GM08714 (cell line): ENCODE results near the gene FAM83D.

Experiments used
- H3K4me3 ChIP-seq: fragments of 200-500 bp; sonication (Bioruptor generic); 2 replicates; pipeline ENCODE4 v1.5.1; 2014; ENCODE audit warnings: mild to moderate bottlenecking, low read length, inconsistent platforms
- ZNF274 ChIP-seq: IDR thresholded peaks from 2 replicates; pipeline ENCODE4 v1.6.1; 2012; ENCODE audit warnings: mild to moderate bottlenecking, low read depth, low read length

Gene FAM83D

DNA sequence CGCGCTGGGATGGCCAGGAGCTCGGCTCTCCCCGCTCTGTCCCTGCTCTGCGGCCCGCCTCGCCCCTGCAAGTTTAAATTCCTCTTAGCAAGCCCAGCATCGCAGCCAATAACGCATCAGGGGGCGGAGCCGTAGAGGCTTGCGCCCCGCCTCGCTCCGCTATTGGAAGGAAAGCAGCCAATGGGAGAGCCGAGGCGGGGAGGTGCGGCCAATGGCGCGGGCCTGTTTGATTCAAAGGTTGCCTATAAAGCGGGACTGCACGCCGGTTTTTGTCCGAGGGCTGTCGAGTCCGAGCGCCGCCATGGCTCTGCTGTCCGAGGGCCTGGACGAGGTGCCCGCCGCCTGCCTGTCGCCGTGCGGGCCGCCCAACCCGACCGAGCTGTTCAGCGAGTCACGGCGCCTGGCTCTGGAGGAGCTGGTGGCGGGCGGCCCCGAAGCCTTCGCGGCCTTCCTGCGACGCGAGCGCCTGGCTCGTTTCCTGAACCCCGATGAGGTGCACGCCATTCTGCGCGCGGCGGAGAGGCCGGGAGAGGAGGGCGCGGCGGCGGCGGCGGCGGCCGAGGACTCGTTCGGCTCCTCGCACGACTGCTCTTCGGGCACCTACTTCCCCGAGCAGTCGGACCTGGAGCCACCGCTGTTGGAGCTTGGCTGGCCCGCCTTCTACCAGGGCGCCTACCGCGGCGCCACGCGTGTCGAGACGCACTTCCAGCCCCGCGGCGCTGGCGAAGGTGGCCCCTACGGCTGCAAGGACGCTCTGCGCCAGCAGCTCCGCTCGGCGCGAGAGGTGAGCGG, at the start of gene FAM83D:
TSS of gene FAM83D (plus strand) at position 276 of the 792 bp plus-strand sequence. CDS start at position 302, 26 bp downstream.
- H3K4me3 ChIP-seq: peak within 1 kb of the TSS; percentile 90
- TF ChIP-seq ZNF274: no peak

DNA sequence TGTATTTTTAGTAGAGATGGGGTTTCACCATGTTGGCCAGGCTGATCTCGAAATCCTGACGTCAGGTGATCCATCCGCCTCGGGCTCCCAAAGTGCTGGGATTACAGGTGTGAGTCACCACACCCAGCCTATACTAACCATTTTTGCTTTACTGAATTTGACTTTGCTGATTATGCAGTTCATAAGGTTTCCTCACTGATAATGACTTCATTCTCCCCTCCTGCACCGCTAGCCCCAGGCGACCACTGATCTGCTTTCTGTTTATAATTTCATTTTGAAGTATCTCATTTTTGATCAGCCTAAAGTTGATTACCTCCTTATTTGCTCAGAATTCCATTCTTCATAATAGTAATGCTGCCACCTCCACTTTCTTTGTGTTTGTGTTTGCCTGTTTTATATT, 48.7 kb upstream of the FAM83D start:
- no peak for TF ChIP-seq ZNF274
- H3K4me3 ChIP-seq: no peak overlapping the region

DNA sequence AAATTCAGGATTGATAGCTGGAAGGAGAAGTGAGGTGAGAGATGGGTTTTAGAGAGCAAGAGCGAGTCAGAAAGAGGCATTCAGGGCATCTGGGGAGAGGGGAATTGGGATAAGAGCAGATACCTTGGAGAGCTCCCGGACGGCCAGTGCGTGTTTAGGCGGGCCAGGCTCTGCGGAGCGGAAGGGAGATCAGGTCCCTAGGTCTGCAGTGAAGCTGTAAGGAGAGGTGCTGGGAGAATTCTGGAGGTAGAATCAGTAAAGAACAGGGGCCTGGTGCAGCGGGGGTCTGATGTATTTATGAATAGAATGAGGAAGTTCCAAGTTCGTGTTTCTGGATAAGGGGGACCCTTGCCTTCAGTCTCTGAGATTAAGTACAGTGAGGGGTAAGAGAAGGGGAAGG, 47.4 kb upstream of the FAM83D start:
- TF ChIP-seq ZNF274: no peak
- H3K4me3 ChIP-seq: no peak overlapping the region

- no peak for TF ChIP-seq ZNF274
- no peak overlapping the region for H3K4me3 ChIP-seq
Measured at GRCh38 chr20:38880952-38881735, 45.1 kb upstream of the FAM83D start.

DNA sequence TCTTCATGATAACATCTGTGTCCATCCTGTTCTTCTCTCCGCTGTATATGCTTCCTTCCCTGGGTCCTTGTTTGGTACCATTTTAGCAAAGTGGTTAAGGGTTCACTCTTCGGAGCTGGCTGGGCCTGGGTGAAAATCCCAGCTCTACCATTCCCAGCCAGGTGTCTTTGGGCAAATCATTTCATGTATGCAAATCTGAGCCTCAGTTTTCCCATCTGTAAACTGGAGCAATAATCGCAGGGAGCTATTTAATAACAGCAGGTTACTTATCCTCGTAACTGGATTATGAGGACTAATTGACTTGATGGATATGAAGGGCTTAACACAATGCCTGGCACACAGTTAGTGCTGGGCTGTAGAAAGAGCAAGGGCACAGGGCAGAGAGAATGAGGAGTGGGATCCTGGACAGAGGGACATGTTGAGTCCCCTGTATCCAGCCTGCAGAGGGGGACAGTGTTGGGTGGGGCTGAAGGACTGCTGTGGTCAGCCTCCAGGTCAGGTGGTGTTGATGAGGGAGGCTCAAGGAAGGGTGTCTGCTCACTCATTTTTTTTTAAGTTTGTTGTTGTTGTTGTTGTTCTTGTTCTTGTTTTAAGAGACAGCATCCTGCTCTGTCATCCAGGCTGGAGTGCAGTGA, 44.3 kb upstream of the FAM83D start:
- no peak overlapping the region for H3K4me3 ChIP-seq
- TF ChIP-seq ZNF274: no peak

DNA sequence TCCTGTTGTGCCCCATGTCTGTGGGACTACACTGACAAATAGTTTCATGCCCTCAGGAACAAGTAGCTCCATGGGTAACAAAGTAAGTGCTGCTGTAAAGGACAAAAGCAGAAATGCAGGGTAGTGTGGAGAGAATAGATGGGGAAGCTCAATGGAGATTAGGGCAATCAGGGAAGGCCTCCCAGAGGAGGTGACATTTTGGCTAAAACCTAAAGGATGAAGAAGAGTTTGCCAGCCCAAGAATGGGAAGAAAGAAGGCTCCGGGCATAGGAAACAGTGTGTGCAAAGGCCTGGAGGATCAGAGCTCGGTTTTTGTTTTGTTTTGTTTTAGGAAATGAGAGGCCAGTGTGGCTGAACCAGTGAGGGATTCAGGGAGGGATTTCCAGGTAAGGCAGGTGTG, 43.6 kb upstream of the FAM83D start:
- H3K4me3 ChIP-seq: no peak overlapping the region
- TF ChIP-seq ZNF274: no peak

DNA sequence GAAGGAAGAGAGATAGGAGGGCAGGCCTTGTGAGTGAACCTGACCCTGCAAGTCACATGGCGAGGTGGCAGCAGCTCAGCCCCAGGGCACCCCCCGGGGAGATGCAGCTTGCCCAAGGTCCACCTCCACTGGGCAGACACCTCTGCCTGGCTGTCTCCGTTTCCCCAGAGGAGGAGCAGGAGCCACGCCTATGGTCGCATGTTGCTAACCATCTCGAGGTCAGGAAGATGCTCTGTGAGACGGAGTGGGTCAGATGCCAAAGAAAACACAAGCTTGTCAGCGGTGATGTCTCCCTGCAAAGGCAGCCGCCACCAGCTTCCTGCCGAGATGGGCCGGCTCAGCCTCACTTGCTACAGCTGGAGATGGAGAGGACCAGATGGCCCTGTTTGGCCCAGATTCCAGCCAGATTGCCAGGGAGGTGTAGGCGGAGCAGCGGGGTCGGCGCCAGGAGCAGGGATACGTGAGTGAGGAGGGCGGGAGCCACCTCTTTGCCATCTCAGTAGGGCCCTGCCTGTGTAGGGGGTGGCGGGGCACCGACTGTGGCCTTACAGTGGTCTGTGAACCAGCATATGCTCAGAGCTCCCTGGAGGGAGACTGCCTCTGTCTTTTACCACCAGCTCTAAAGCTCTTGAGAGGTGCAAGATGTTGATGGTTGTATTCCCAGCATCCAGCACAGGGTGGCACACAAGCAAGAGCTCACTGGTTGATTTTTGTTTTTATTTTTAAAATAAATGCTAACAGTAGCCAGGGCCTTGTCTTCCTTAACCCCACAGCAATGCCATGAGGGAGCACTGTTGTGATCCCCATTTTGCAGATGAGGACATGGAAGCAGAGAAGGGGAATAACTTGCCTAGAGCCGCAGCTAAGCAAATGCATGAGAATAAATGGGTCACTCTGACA, 42.9 kb upstream of the FAM83D start:
- H3K4me3 ChIP-seq: no peak overlapping the region
- TF ChIP-seq ZNF274: no peak

DNA sequence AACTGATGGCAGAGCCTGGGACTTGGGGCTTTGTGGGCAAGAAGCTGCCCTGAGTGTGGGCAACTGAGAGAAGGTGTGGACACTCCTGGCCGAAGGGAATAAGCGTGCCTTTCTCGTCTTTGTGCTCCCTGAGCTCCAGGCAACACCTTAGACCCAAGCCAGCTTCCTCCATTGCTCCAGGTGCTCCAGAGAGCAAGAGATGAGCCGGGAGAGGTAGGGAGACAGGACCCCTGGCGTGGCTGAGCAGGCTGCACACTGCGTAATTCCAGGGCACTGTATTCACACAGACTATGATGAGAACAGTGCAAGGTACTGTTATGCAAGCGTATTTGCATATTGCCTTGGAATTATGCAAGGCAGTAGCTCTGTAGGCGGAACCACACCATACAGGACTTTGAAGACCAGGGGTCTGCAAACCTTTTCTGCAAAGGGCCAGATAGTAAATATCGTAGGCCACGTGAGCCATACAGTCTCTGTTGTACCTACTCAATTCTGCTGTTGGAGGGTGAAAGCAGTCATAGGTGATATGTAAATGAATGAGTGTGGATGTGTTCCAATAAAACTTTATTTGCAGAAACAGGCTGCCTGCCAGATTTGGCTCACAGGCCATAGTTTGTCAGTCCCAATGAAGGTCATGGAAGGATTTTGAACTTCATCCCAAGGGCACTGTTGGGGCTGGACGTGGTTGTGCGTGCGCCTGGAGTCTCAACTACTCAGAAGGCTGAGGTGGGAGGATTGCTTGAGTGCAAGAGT, 42.1 kb upstream of the FAM83D start:
- TF ChIP-seq ZNF274: no peak
- no peak overlapping the region for H3K4me3 ChIP-seq

DNA sequence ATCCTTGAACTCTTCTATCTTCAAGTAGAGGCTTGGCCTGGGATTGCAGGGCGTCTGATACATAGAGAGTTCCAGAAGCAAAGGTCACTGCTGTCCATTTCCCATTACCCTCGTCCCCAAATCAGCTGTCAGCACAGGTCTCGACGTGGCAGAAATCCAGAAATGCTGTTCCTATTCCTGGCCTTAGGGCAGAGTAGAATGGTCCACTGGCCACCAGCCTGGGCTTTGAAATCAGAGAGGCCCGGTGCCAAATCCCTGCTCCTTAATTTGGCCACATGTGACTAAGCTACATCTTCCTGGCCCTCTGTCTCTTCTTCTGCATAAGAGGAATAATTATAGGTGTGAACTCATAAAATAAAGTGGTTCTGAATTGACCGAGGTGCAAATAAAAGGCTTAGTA, 40.9 kb upstream of the FAM83D start:
- TF ChIP-seq ZNF274: no peak
- H3K4me3 ChIP-seq: no peak overlapping the region

- no peak overlapping the region for H3K4me3 ChIP-seq
- TF ChIP-seq ZNF274: no peak
Measured at GRCh38 chr20:38888059-38888831, 38.0 kb upstream of the FAM83D start.

GRCh38 chr20:38889050-38889449, 37.2 kb upstream of the FAM83D start:
- TF ChIP-seq ZNF274: no peak

GRCh38 chr20:38889792-38890496, 36.3 kb upstream of the FAM83D start:
- no peak overlapping the region for H3K4me3 ChIP-seq
- no peak for TF ChIP-seq ZNF274

More at GRCh38 chr20:38889050-38889449, 37.2 kb upstream of the FAM83D start:
- no peak overlapping the region for H3K4me3 ChIP-seq

- H3K4me3 ChIP-seq: no peak overlapping the region
- TF ChIP-seq ZNF274: no peak
Measured at GRCh38 chr20:38890497-38890818, 35.8 kb upstream of the FAM83D start.
